Fibroblast of skin of left quadriceps (primary cell): ENCODE results near the gene C12orf60.

ENCODE experiments used
- DNase-seq, 2 experiments: peaks; one replicate each; pipeline ENCODE4 v3.0.0-alpha.2; 2013; ENCODE audit warnings: low read depth in 2 of 2

C12orf60 gene

DNA sequence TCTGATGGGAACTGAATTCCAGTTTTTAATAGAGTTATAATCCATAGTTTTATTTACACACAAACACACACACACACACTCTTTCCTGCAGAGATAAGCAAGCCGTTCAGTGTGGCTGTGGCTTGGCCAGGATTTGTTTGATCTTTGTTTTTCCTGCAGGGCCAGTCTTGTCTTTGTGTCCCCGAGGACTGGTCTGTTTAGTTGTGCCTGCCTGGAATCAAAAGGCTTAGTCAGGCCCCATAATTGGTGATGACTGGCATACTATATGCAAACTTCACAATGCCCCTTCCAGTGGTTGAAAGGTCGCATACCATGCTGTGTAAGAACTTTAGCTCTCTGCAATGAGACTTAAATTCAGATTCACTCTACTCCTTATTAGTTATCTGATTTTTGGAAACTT is 26.2 kb upstream of the C12orf60 start:
- DNase-seq = no peak

DNA sequence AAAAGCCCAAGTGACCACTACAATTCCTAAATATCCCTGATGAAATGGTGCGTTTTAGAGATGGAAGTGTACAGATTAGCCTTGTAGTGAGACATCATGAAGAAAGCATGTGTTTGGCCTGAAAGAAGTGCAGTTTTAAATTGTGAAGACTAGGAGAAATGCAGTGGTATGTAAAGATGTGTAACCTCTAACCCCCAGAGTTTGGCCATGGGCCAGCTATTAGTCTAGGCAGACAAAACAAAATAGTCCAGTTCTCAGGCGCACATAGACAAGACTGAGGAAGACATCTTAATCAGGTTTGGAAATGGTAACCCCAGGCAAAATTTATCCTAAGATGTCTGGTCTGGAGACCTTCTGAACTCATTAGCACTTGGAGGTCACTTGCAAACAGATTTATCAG is 23.6 kb upstream of the C12orf60 start:
- no peak for DNase-seq

DNA sequence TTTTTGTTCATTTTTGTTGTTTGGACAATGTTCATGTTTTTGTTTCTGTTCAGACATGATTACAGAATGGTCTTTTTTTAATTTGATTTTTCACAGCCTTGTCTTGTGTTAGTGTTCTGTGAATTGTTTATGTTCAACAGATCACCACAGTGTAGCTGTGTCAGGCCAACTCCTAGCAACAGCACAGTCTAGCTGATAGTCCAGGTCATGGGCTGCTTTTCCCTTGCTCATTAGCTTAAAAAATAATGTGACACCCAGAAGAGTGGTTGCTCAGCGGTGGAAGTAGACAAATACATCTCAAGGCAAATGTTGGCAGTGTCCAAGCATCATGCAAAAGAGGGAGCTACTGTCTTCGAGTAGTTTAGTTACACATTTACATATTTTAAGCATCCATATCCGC is 22.6 kb upstream of the C12orf60 start:
- DNase-seq = no peak

DNA sequence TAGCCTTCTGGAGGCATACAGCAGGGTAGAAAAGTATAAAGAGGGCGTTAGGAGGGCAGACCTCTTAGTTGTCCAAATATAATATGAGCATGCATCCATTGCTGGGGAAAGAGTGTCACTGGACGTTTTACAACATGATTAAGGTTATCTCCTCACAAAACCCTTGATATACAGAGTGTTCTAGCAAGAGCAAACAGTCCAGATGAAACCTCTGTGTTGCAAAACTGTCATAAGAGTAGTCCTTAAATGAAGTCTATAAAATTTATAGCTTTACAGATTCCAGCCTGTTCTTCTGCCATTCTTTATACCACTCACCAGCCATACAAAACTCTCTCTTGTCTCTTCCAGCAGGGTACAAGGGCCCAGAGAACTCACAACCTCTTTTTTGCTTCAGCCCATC is 21.9 kb upstream of the C12orf60 start:
- no peak for DNase-seq

DNA sequence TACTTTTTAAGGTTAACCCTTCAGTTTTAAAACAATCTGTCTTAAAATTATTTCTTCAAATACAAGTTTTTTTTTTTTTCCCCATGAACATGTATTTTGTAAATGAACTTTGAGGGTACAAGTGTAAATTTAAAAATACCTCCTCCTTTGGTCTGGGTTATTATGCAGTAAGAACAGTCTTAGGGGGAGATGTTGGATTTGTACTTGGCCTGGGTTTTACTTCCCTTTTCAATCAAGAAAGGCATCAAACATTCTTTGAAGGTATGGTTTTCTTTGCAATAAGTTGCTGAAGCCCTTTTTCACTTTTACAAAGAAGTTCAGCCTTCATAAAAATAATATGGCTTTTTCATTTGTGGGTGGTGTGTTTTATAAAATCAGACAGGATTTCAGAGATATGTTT is 20.7 kb upstream of the C12orf60 start:
- DNase-seq = no peak

DNA sequence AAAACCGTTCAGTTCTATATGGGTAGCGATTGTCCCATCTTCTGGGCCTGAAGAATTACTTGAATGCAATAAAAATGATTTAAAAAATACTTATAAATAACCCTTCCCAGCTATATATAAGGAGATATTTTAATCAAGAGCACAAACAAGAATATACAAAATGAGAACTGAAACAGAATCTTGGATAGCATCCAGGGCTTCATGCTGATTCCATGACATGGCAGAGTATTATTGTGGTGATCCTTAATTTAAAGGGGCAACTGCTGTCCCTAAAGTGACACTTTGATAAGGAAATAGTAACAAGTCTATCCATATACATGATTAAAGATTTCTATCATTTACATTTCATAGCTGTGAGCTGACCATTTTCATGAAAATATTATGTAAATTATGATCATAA is 19.0 kb upstream of the C12orf60 start:
- no peak for DNase-seq

DNA sequence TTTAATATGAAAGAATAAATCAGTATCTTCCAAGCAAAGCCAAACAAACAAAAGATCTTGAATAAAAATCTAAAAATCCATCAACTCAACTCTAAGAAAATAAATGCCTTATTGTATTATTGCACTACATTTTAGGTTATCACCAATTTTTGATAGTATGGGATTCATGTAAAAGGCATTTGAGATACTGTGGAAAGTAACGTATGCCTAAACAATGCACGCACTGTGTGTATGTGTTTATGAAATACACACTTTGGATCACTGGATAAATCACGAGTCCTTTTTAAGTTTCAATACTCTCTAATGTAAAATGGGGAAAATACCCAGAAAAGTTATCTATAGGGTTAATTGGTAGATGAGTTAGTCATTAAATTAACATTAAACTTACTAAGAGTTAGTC is 17.9 kb upstream of the C12orf60 start:
- DNase-seq = no peak

DNA sequence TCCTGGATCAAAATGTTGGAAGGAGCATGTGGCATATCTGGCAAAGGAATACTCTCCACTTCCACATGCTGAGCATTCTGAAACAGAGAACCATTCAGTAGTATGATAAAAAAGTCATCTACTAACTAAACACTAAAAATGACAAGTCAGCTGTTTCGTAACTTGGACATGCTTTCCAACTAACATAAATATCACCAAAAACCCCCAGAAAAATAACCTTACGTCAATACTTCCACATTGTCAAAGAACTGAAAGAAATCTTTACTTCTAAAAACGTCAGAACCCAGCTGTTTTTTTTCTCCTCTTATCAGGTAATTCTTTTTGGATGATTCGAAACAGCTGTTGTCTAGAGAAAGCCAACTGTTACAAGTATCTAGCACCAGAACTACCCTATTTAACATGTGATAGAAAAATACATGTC is 8.4 kb upstream of the C12orf60 start:
- no peak for DNase-seq

DNA sequence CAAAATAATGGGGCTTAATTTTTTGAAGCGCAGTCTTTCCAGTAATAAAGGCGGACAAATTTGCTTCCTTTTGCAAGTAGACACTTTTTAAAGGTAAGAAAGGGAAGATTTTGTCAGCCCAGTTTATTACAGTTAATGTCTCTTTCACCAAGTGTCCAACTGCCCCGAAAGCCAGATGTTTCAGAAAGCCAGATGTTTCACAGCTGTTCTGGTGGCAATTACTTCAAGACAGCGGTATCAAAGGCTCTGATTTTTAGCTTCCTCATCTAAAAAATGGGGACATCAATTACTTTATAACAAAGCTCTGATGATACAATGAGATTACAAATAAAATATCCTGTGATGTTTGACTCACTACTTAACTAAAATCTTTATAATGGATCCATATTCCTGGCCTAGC is 1.2 kb upstream of the C12orf60 start:
- no peak for DNase-seq

DNA sequence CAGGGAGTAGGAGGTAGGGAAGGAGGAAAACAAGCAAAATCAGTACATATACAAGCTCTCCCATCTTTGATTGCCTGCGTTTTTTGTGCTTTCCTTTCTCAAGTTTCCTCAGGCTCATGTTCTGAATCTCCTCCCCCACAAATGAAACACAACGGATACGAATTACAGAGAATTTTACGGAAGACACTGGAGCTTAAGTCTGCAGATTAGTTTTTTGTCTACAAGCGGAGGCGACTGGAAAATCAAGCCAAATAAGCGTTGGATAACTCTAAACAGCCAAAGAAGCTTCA is 804 bp upstream of the C12orf60 start:
- DNase-seq = peak in 1 of 2 experiments; percentile 1

DNA sequence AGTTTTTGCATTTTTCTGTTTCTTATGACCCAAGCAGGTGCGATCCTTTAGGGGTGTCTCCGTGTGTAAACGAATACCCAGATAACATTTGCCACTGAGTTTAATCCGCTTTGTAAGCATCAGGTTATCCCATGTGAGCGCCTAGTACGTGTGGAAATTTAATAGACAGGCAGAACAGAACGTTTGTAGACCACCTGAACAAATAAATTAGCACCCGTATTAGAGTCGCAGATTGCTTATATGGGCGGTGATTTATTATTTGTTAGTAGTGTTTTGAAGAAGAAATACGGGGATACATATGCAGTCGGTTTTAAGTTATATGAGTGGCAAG is 325 bp downstream of the C12orf60 start:
- peak in 1 of 2 experiments; percentile 3 for DNase-seq

DNA sequence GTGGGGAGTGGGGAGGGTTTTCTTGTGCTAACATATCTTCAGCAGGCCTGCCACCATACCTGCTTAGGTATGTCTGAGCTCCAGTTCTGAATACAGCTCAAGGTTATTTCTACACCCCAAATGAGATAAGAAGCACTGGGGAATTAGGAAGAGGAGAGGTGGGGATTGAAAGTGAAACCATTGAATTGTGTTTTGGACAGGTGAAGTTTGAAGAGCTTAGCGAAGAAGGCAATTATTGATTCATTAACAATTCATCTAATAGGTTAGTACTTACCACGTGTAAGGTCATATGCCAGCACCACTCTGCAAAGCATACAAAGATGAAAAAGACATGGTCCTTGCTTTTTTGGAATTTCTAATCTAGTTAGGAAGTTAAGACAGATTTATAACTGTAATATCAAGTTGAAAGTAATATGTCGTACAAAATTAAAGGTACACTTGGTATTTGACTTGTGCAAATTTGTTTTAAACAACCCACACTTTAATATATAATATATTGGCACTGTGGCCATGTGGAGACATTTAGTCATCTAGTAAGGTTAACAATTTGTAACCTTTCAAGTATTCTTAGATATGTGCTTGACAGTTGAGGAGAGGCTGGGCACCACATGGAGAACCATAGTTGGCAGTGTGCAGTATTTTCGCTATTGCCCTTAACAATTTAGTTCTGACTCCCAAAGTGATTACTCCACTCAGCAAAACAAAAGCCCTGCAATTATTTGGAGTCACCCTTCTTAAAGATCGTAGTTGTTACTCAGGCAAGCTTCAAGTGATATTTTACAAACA is 6.9 kb downstream of the C12orf60 start:
- no peak for DNase-seq

DNA sequence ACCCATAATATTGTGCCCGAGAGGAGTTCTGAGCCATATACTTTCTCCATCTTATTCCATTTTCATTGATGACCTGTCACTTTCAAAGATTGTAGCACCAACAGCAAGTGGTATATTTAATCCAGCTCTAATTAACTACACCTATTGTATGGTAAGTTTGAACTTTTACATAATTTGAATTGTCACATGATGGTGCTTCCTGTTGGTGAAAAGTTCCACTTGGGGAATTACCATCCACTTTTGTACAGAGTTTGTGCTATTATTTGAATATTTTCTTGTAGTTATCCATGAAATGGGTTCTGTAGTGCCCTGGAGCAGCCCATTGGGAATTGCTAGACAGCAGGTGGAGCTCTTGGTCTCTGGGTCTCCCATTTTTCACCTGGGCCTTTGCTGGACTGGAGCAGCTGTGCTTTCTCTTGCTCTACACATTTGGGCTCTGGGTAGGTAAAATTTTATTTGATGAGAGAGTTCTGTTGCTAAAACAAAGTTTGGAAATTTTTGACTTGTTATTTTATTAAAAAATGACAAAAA is 7.5 kb downstream of the C12orf60 start:
- DNase-seq = no peak

DNA sequence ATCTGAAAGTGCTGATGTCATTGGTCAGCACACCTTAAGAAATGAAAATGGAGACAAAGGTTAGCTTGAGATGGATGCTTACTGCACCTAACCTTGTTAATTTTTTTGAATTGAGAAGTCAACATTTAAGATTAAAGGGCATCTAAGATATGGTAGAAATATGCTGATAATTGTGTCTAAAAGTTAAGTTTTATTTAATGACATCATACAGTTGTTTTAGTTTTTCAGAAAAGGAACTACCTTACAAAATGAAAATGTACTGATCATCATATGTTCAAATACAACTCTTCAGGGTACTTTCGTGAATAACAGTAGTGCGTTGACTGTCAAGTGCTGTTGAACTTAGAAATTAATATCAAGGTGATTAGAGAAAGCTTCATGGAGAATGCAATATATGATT is 8.0 kb downstream of the C12orf60 start:
- no peak for DNase-seq

DNA sequence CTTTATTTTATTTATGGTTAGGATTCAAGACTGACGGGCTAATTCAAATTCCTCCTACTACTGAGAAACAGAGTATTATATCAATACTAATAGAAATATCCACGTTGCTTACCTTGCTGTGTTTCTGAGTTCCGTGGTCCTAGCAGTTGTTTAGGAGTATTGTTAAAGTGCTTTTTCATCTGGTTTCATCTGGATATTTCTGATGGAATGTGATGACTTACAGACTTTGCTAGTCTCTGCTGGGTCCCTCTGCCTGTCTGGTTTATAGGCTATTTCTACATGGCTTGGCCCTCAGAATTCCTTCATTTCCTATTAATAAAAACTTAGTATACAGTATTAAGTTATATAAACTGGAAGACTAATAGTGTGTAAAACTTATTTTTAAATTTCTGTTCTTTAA is 10.5 kb downstream of the C12orf60 start, which contains the start of gene SMCO3:
TSS of gene SMCO3 (minus strand) at position 169 of the 400 bp plus-strand sequence. CDS start 7,502 bp downstream, outside the sequence.
- no peak for DNase-seq

DNA sequence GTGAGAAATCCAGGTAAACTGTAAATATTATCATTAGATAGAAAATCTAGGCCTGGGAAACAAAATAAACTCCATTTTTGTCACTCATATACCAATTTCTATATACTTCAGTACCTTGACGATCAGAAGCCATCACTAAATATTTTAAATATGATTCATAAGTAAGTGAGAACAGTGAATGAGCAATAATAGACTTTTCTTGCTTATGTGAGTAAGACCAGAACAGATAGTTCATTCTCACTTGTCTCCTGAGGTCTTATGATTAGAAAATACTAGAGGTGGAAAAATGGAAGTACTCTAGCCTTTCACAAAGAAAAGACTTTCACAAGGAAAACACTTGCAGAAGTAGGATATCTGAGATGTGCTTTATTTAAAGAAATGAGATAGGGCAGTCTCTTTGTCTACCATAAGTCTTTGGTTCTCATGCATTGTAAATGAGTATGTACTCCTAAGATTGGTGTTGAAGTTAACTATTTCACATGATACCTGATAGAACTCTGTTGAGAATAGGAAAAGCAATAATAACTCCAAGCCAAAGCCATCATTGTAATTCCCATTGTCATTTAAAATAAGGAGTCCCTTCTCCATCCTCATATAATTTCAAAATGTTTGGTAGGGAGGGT is 20.7 kb downstream of the C12orf60 start:
- no peak for DNase-seq

DNA sequence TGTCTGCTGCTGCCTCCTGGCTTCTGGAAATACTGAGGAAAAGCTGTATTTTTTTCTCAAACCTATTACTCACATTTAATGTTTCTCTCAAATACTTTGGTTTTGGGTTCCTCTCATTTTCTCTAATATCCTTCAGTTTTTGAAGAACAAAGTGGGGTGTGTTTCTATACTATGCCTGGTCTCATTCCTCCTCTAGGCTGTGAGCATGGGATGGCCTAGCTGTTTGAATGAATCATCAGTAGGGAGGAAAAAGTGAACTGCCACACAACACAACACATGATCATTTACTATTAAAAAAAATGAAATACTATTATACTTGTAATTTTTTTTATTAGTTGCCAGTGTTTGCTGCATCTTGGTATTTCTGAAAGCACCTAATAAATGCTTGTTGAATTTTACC is 21.8 kb downstream of the C12orf60 start:
- no peak for DNase-seq

DNA sequence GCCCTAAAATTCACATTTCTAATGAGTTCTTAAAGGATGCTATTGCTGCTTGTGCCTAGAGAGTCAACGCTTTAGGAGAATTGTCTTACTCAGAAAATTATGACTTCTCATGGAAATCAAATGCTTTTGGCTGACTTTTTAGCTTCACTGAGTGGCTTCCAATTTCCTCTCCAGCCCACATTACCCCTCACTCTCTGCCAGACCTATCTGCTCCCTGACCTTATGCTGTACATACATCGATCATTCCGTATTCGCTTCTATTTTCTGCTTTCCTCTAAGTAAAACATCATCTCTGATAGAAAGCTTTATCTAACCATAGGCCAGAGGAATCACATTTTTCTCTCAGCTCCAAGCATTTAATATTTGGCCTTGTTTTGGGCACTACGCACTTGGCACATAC is 23.0 kb downstream of the C12orf60 start:
- DNase-seq = no peak

DNA sequence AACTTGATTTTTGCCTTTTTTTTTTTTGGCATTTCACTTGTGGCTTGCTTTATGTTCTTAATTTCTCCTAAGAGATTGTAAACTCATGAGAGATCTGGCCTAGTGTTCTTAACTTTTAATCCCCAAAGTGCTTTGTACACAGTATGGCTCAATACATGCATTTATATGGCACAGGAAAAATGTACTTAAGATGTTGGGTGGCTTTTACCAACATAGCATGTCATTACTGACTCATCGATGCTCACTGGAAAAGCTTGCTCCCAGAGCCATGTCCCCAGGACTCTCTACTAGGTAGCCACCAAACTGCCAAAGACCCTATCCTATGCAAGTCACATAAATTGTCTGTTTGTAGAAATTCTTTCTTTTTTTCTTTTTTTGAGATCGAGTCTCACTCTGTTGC is 23.6 kb downstream of the C12orf60 start:
- DNase-seq = no peak

DNA sequence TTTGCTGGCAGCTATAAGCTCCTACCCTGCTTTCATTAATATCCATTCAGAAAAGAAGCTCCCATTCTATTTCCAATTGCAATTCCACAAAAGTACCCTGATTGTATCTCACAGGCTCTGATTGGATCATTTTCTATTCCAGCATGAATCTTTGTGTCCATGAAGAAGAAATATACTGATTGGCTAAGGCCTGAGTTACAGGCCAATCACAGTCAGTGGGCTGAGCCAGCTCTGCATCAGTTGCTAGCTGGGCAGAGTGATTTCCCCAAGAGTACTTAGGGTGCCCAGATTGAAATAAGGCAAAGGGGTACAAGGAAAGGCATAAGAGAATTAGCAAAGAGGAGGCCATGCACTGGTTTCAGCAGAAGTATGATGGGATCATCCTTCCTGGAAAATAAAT is 25.4 kb downstream of the C12orf60 start:
- no peak for DNase-seq

DNA sequence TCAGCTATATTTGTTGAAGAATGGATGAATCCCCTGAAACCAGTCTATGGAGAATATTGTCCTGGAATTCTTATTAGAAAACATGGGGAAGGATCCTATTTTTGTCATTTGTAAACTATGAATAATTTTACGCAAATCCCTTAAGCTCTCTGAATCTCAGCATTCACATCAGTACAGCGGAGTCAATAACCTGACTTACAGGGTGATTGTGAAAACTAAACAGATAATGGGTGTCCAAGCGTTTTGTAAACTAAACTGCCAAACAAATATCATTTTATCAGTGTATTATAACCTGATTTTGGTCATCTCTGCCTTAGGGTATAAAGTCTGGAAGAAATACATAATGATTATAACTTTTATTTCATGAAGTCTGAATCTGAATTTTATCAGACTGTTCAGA is 29.9 kb downstream of the C12orf60 start:
- no peak for DNase-seq

DNA sequence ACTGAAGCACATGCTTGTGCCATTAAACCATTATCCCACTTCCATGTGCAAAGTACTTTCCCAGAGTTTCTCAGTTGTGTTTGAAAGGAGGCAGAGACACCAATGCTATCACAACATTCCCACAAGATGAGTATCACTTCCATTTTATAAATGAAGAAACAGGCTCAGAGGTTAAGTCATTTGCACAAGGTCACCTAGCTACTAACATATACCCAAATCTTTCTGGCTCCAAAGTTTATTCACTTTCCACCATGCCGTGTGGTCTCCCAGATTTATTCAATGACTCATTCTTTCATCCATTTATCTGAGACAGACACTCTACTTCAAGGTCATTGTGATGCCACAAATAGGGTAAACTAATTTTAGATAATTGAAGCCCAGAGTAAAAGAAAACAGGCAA is 30.5 kb downstream of the C12orf60 start:
- no peak for DNase-seq

DNA sequence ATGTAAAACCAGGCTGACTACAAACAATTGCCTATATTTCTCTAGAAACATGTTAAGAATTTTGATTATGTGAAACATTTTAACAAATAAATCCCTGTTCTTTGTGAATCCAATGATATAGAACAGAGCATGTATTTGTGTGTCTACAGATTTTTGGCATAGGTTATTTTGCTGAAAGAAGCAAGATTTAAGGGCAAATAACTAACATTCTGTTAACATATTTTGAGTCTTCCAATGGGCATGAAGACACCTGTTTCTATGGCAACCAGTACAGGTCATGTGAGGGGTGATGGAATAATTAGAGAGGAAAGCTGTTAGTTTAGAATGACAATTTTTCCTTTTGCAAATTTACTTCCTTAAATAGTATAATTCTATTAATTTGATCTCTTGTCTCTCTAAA is 31.0 kb downstream of the C12orf60 start:
- DNase-seq = no peak
